Activated naive CD4-positive, alpha-beta T cell treated with anti-CD3 and anti-CD28 coated beads, Interleukin-2, amount 50 U/mL, for 72 hours (primary cell): ENCODE results near the gene UQCRHL. TPM values are rescaled to one million over a fixed set of nuclear protein-coding genes. Genes with fewer than 3 reads are reported as not detected.
"Not testable (repeated sequence)": the region's sequence is repeated elsewhere in the genome, so short reads cannot be mapped to it uniquely, and the experiment has no call there.

Experiments
- ATAC-seq, 2 donors: fragments of 150-1000 bp; cut with Tn5 transposase; 2 replicates each; pipeline ENCODE4 v1.10.0; 2021; ENCODE audit warnings: mild to moderate bottlenecking in 2 of 2, moderate library complexity in 2 of 2
- DNase-seq, 2 donors: peaks; one replicate each; pipeline ENCODE4 v3.0.0; 2021 to 2022; ENCODE audit warnings: low spot score in 2 of 2
- H3K27ac Mint-ChIP-seq, 2 donors: one replicate each; pipeline ENCODE4 v1.8.0; 2022; ENCODE audit warnings: mild to moderate bottlenecking in 2 of 2, mixed read lengths in 2 of 2
- H3K36me3 Mint-ChIP-seq, 2 donors: one replicate each; pipeline ENCODE4 v1.8.0; 2022; ENCODE audit warnings: mixed read lengths in 2 of 2
- H3K9me3 Mint-ChIP-seq, 2 donors: one replicate each; pipeline ENCODE4 v1.8.0; 2022; ENCODE audit warnings: mixed read lengths in 2 of 2
- total RNA-seq, 2 donors: library from RNA; stranded (reverse); gene quantifications; one replicate each; pipeline ENCODE4 v1.2.3, GENCODE V29; 2022

Gene UQCRHL
- 1 to 10 TPM; 2.2 to 2.5 TPM for total RNA-seq

GRCh38 chr1:15807549-15807948 lies at the start of gene UQCRHL:
Gene UQCRHL, minus strand, starts transcription at chr1:15807649. Its CDS starts 0 bp downstream, at chr1:15807649.
- not testable (repeated sequence) for H3K9me3 Mint-ChIP-seq, DNase-seq, H3K36me3 Mint-ChIP-seq, H3K27ac Mint-ChIP-seq, ATAC-seq

GRCh38 chr1:15856888-15857287 lies 49.4 kb upstream of the UQCRHL start:
- no peak overlapping the region for H3K27ac Mint-ChIP-seq
- H3K9me3 Mint-ChIP-seq: no peaks in the 10 kb centered on the region
- H3K36me3 Mint-ChIP-seq: no peaks in the 10 kb centered on the region
- DNase-seq (no peak), ATAC-seq (no peak)

GRCh38 chr1:15852828-15853302 lies 45.4 kb upstream of the UQCRHL start:
- H3K9me3 Mint-ChIP-seq: no peaks in the 10 kb centered on the region
- H3K36me3 Mint-ChIP-seq: peaks cover 16 to 17% of the 10 kb centered on the region in 2 donors
- no peak for DNase-seq
- ATAC-seq: no peak
- no peak overlapping the region for H3K27ac Mint-ChIP-seq

GRCh38 chr1:15852036-15852827 lies 44.8 kb upstream of the UQCRHL start:
- Mint-ChIP-seq H3K27ac (peak overlapping the region in 1 of 2 donors; percentile 74), H3K9me3 (no peaks in the 10 kb centered on the region), H3K36me3 (peaks cover 16 to 17% of the 10 kb centered on the region in 2 donors)
- ATAC-seq (no peak), DNase-seq (no peak)

GRCh38 chr1:15851210-15852035 lies 44.0 kb upstream of the UQCRHL start:
- Mint-ChIP-seq H3K9me3 (no peaks in the 10 kb centered on the region), H3K27ac (peak overlapping the region in 1 of 2 donors; percentile 74), H3K36me3 (peaks cover 16 to 17% of the 10 kb centered on the region in 2 donors)
- DNase-seq (no peak), ATAC-seq (no peak)

GRCh38 chr1:15850471-15851001 lies 43.1 kb upstream of the UQCRHL start:
- Mint-ChIP-seq H3K27ac (no peak overlapping the region), H3K9me3 (no peaks in the 10 kb centered on the region), H3K36me3 (peaks cover 16 to 17% of the 10 kb centered on the region in 2 donors)
- DNase-seq (no peak), ATAC-seq (no peak)

GRCh38 chr1:15849775-15850324 lies 42.4 kb upstream of the UQCRHL start:
- Mint-ChIP-seq H3K9me3 (no peaks in the 10 kb centered on the region), H3K27ac (peak overlapping the region; percentile 93 to 98), H3K36me3 (peaks cover 16 to 17% of the 10 kb centered on the region in 2 donors)
- DNase-seq (peak in 1 of 2 donors; percentile 36), ATAC-seq (peak in 1 of 2 donors; percentile 5)

GRCh38 chr1:15848929-15849774 lies 41.7 kb upstream of the UQCRHL start:
- Mint-ChIP-seq H3K9me3 (no peaks in the 10 kb centered on the region), H3K27ac (peak overlapping the region; percentile 93 to 98), H3K36me3 (peaks cover 16 to 17% of the 10 kb centered on the region in 2 donors)
- peak; percentile 18 to 22 for ATAC-seq
- DNase-seq: peak; percentile 70 to 71

- Mint-ChIP-seq H3K27ac (peak overlapping the region; percentile 93 to 98), H3K36me3 (peaks cover 16 to 17% of the 10 kb centered on the region in 2 donors), H3K9me3 (no peaks in the 10 kb centered on the region)
- DNase-seq (peak; percentile 59 to 66), ATAC-seq (peak; percentile 11 to 16)
Measured at GRCh38 chr1:15848143-15848928, 40.9 kb upstream of the UQCRHL start.

- DNase-seq (no peak), ATAC-seq (no peak)
- Mint-ChIP-seq H3K9me3 (no peaks in the 10 kb centered on the region), H3K36me3 (peaks cover 16 to 17% of the 10 kb centered on the region in 2 donors), H3K27ac (peak overlapping the region; percentile 29 to 93)
Measured at GRCh38 chr1:15847893-15848142, 40.4 kb upstream of the UQCRHL start.

- Mint-ChIP-seq H3K9me3 (no peaks in the 10 kb centered on the region), H3K27ac (peak within 1 kb of the TSS; percentile 93 to 98), H3K36me3 (peaks cover 16 to 17% of the 10 kb centered on the region in 2 donors)
- peak; percentile 87 to 89 for ATAC-seq
- peak; percentile 99 for DNase-seq
Measured at GRCh38 chr1:15847100-15847892, 39.8 kb upstream of the UQCRHL start, which contains the start of gene SPEN. Gene SPEN, plus strand, starts transcription at chr1:15847707. Its CDS starts 361 bp downstream, at chr1:15848068.

- ATAC-seq, DNase-seq, H3K9me3 Mint-ChIP-seq: not testable (repeated sequence)
- H3K36me3 Mint-ChIP-seq: peaks cover 16 to 17% of the 10 kb centered on the region in 2 donors
- peak overlapping the region; percentile 36 to 93 for H3K27ac Mint-ChIP-seq
Measured at GRCh38 chr1:15846056-15846455, 38.6 kb upstream of the UQCRHL start.

- ATAC-seq: no peak
- no peak for DNase-seq
Measured at GRCh38 chr1:15843826-15844572, 36.5 kb upstream of the UQCRHL start.

GRCh38 chr1:15838721-15839120 lies 31.3 kb upstream of the UQCRHL start:
- DNase-seq (no peak), ATAC-seq (no peak)
- Mint-ChIP-seq H3K9me3 (no peaks in the 10 kb centered on the region), H3K27ac (no peak overlapping the region), H3K36me3 (peaks cover 0 to 9% of the 10 kb centered on the region in 2 donors)

More at GRCh38 chr1:15843826-15844572, 36.5 kb upstream of the UQCRHL start:
- Mint-ChIP-seq H3K36me3 (peaks cover 6% of the 10 kb centered on the region in 2 donors), H3K9me3 (no peaks in the 10 kb centered on the region), H3K27ac (peak overlapping the region in 1 of 2 donors; percentile 14)
